GM10847 (cell line): ENCODE measurements around the gene WNT7B.

Experiments
- POLR2A ChIP-seq: IDR thresholded peaks from 2 replicates; pipeline ENCODE4 v1.6.1; 2011; ENCODE audit not compliant: insufficient read length; ENCODE audit errors: extremely low read depth

Gene WNT7B

GRCh38 chr22:45907378-45907777, 69.6 kb downstream of the WNT7B start:
- no peak for TF ChIP-seq POLR2A

GRCh38 chr22:45906946-45907345, 70.0 kb downstream of the WNT7B start:
- no peak for TF ChIP-seq POLR2A

GRCh38 chr22:45905924-45906865, 70.8 kb downstream of the WNT7B start:
- TF ChIP-seq POLR2A: no peak

- no peak for TF ChIP-seq POLR2A
Measured at GRCh38 chr22:45905326-45905923, 71.5 kb downstream of the WNT7B start.

- TF ChIP-seq POLR2A: no peak
Measured at GRCh38 chr22:45904236-45904635, 72.7 kb downstream of the WNT7B start.

- no peak for TF ChIP-seq POLR2A
Measured at GRCh38 chr22:45903355-45904135, 73.4 kb downstream of the WNT7B start.

GRCh38 chr22:45897736-45898135, 79.2 kb downstream of the WNT7B start:
- TF ChIP-seq POLR2A: no peak

- TF ChIP-seq POLR2A: no peak
Measured at GRCh38 chr22:45896964-45897538, 79.9 kb downstream of the WNT7B start.

- TF ChIP-seq POLR2A: no peak
Measured at GRCh38 chr22:45896153-45896951, 80.6 kb downstream of the WNT7B start.

- TF ChIP-seq POLR2A: no peak
Measured at GRCh38 chr22:45895436-45896152, 81.4 kb downstream of the WNT7B start.

GRCh38 chr22:45893516-45893915, 83.4 kb downstream of the WNT7B start:
- TF ChIP-seq POLR2A: no peak

GRCh38 chr22:45892681-45893461, 84.1 kb downstream of the WNT7B start:
- TF ChIP-seq POLR2A: no peak

- TF ChIP-seq POLR2A: no peak
Measured at GRCh38 chr22:45891996-45892621, 84.9 kb downstream of the WNT7B start.
